ENCODE measurements around the gene KANK2.

- TF ChIP-seq, protein P1, sequence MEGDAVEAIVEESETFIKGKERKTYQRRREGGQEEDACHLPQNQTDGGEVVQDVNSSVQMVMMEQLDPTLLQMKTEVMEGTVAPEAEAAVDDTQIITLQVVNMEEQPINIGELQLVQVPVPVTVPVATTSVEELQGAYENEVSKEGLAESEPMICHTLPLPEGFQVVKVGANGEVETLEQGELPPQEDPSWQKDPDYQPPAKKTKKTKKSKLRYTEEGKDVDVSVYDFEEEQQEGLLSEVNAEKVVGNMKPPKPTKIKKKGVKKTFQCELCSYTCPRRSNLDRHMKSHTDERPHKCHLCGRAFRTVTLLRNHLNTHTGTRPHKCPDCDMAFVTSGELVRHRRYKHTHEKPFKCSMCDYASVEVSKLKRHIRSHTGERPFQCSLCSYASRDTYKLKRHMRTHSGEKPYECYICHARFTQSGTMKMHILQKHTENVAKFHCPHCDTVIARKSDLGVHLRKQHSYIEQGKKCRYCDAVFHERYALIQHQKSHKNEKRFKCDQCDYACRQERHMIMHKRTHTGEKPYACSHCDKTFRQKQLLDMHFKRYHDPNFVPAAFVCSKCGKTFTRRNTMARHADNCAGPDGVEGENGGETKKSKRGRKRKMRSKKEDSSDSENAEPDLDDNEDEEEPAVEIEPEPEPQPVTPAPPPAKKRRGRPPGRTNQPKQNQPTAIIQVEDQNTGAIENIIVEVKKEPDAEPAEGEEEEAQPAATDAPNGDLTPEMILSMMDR (IDR thresholded peaks at IDR 0.05; ENCODE audit: low read depth, low read length), result no peak
- TF ChIP-seq EZH2phosphoT487 (IDR thresholded peaks at IDR 0.05; ENCODE audit: low read depth), result no peak
Observed at GRCh38 chr19:11145536-11145924, 51.8 kb downstream of the KANK2 start.

All from OCI-LY3 (cell line).